Measurements from ENCODE around the gene INPP4B. TPM values are rescaled to one million over a fixed set of nuclear protein-coding genes. Genes with fewer than 3 reads are reported as not detected.

INPP4B gene
- total RNA-seq, 1 experiment from 2014 or later = 14.3 TPM

DNA sequence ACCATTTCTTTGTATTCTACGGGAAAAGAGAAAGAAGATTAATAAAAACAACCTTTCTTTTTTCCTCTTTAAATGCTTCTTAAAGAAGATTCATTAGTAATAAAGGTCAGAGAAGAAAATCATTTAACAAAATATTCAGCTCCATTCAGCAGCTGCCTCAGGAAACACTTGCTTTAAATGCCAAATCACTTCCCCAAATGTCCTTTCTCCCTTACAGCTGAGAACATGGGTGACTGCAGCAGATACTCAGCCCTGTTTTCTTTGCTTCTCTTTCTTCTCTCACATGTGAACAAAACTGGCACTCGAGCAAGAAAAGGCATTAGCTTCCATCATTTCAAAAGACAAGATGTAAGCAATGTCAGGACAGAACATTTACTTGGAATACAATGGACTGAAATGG lies 120.2 kb downstream of the INPP4B start:
- Histone ChIP-seq H3K4me3 (replicated peaks in 1 of 2; ENCODE audit: low read depth in 1 of 2, low read length in 2 of 2) (no peak overlapping the region), H3K79me2 (ENCODE audit: insufficient read depth, low read length) (no peaks in the 10 kb centered on the region), H3K36me3 (ENCODE audit: control insufficient read depth in 1 of 2, insufficient read depth in 2 of 2, low read length in 2 of 2) (no peaks in the 10 kb centered on the region), H3K4me1 (ENCODE audit: control insufficient read depth in 1 of 2, insufficient read depth in 2 of 2, low read length in 2 of 2) (peaks cover 8 to 9% of the 10 kb centered on the region in 2 experiments), H3K27ac (ENCODE audit: low read depth, low read length) (no peak overlapping the region), H2AFZ (ENCODE audit: low read depth, low read length, poor library complexity, severe bottlenecking) (peak overlapping the region; percentile 13), H4K20me1 (ENCODE audit: insufficient read depth) (no peaks in the 10 kb centered on the region), H3K27me3 (ENCODE audit: insufficient read depth, low read length) (no peaks in the 10 kb centered on the region), H3K9ac (ENCODE audit: low read length) (no peak overlapping the region), H3K9me3 (ENCODE audit: control insufficient read depth in 1 of 2, insufficient read depth in 1 of 2, low read depth in 1 of 2, low read length in 2 of 2) (no peaks in the 10 kb centered on the region), H3K4me2 (ENCODE audit: low read length) (no peak overlapping the region), H3K9me2 (ENCODE audit: insufficient read depth) (peaks cover 3% of the 10 kb centered on the region; the same call in 1 of the 2 replicates)
- RAD21 ChIA-PET (ENCODE audit: low non-redundant PET in 1 of 2, low total read pairs in 2 of 2, uncharacterized antibody in 2 of 2, unreplicated experiment in 2 of 2) = no interaction called here
- no peak for TF ChIP-seq EGR1 (IDR thresholded peaks at IDR 0.05; ENCODE audit: low read depth)
- TF ChIP-seq SIN3A (IDR thresholded peaks at IDR 0.05; ENCODE audit: low read depth) = no peak
- TF ChIP-seq SP1 (IDR thresholded peaks at IDR 0.05; ENCODE audit: low read depth) = no peak
- no peak for TF ChIP-seq CBX3 (IDR thresholded peaks at IDR 0.05; ENCODE audit: low read depth)
- no peak for TF ChIP-seq ELF1 (IDR thresholded peaks at IDR 0.05; ENCODE audit: borderline replicate concordance, low read depth)
- TF ChIP-seq EZH2phosphoT487 (IDR thresholded peaks at IDR 0.05; ENCODE audit: borderline replicate concordance) = no peak
- TF ChIP-seq, protein P1, sequence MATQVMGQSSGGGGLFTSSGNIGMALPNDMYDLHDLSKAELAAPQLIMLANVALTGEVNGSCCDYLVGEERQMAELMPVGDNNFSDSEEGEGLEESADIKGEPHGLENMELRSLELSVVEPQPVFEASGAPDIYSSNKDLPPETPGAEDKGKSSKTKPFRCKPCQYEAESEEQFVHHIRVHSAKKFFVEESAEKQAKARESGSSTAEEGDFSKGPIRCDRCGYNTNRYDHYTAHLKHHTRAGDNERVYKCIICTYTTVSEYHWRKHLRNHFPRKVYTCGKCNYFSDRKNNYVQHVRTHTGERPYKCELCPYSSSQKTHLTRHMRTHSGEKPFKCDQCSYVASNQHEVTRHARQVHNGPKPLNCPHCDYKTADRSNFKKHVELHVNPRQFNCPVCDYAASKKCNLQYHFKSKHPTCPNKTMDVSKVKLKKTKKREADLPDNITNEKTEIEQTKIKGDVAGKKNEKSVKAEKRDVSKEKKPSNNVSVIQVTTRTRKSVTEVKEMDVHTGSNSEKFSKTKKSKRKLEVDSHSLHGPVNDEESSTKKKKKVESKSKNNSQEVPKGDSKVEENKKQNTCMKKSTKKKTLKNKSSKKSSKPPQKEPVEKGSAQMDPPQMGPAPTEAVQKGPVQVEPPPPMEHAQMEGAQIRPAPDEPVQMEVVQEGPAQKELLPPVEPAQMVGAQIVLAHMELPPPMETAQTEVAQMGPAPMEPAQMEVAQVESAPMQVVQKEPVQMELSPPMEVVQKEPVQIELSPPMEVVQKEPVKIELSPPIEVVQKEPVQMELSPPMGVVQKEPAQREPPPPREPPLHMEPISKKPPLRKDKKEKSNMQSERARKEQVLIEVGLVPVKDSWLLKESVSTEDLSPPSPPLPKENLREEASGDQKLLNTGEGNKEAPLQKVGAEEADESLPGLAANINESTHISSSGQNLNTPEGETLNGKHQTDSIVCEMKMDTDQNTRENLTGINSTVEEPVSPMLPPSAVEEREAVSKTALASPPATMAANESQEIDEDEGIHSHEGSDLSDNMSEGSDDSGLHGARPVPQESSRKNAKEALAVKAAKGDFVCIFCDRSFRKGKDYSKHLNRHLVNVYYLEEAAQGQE (IDR thresholded peaks at IDR 0.05; ENCODE audit: low read depth) = no peak
- no peak for TF ChIP-seq MAX (IDR thresholded peaks at IDR 0.05)
- POLR2A ChIA-PET = no interaction called here
- no peak for ATAC-seq
- DNase-seq (ENCODE audit: low read depth, low spot score) = no peak
- CTCF ChIA-PET = no interaction called here
- no TSS peak for BruUV-seq (replicated peaks)
- intact Hi-C loops (cut with micrococcal nuclease) = no loop called here
